Measurements from ENCODE around the gene SEMA3E. TPM values are rescaled to one million over a fixed set of nuclear protein-coding genes. Genes with fewer than 3 reads are reported as not detected.

SEMA3E gene
- polyA plus RNA-seq, 1 experiment: not detected

DNA sequence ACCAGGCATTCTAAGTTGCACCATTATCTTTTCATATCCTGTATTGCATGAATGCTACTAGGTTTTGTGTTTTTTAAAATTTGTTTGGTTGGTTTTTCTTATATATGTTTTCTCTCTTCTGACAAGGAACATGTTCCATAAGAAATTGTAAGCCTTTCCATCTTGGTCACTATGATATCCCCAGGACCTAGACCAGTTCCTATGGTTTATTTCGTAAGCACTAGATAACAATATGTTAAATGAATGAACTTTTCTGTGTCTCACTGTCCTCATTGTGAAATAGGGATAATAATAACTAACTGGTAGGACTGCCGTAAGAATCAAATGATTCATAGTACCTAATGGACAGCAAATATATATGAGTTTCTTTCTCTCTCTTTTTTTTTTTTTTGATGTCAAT lies 146.3 kb downstream of the SEMA3E start:
- Histone ChIP-seq H3K27me3 (ENCODE audit: control insufficient read depth, insufficient read depth, low read length) (no peaks in the 10 kb centered on the region), H3K4me3 (ENCODE audit: low read depth, low read length) (no peak overlapping the region), H3K36me3 (ENCODE audit: control insufficient read depth, insufficient read depth, low read length) (no peaks in the 10 kb centered on the region)
- ChIA-PET CTCF (no interaction called here), POLR2A (no interaction called here)
- no peak for DNase-seq (ENCODE audit: low read depth)
- TF ChIP-seq CTCF (IDR thresholded peaks at IDR 0.05; ENCODE audit: insufficient read depth, low read depth, low read length): no peak

GRCh38 chr7:83494683-83495082 lies 154.3 kb downstream of the SEMA3E start:
- H3K4me3 ChIP-seq (ENCODE audit: low read depth, low read length): no peak overlapping the region
- no peaks in the 10 kb centered on the region for H3K36me3 ChIP-seq (ENCODE audit: control insufficient read depth, insufficient read depth, low read length)
- no peaks in the 10 kb centered on the region for H3K27me3 ChIP-seq (ENCODE audit: control insufficient read depth, insufficient read depth, low read length)
- ChIA-PET POLR2A (no interaction called here), CTCF (no interaction called here)
- no peak for TF ChIP-seq CTCF (IDR thresholded peaks at IDR 0.05; ENCODE audit: insufficient read depth, low read depth, low read length)
- no peak for DNase-seq (ENCODE audit: low read depth)

DNA sequence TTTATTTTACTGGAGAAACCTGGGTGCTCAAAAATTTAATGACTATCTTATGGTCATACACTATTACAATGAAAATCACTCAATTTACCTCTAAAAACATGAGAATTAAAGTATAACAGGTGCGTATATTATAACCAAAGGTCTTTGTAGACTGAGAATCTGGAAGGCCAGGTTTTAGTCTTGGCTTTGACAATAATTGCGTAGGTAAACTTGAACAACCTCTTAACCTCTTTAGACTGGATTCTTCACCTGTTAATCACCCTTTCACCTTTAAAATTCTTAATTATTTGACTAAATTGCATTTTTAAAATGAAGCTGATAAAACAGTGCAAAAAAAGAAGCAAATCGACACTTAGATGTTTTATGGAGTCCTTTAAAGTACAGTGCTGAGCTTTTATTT lies 156.1 kb downstream of the SEMA3E start:
- no peaks in the 10 kb centered on the region for H3K36me3 ChIP-seq (ENCODE audit: control insufficient read depth, insufficient read depth, low read length)
- POLR2A ChIA-PET: no interaction called here
- H3K27me3 ChIP-seq (ENCODE audit: control insufficient read depth, insufficient read depth, low read length): no peaks in the 10 kb centered on the region
- CTCF ChIA-PET: no interaction called here
- no peak overlapping the region for H3K4me3 ChIP-seq (ENCODE audit: low read depth, low read length)
- TF ChIP-seq CTCF (IDR thresholded peaks at IDR 0.05; ENCODE audit: insufficient read depth, low read depth, low read length): no peak
- DNase-seq (ENCODE audit: low read depth): no peak

- no peaks in the 10 kb centered on the region for H3K36me3 ChIP-seq (ENCODE audit: control insufficient read depth, insufficient read depth, low read length)
- no peak for DNase-seq (ENCODE audit: low read depth)
- no peaks in the 10 kb centered on the region for H3K27me3 ChIP-seq (ENCODE audit: control insufficient read depth, insufficient read depth, low read length)
- CTCF ChIA-PET: no interaction called here
- TF ChIP-seq CTCF (IDR thresholded peaks at IDR 0.05; ENCODE audit: insufficient read depth, low read depth, low read length): no peak
- H3K4me3 ChIP-seq (ENCODE audit: low read depth, low read length): no peak overlapping the region
- POLR2A ChIA-PET: no interaction called here
Measured at GRCh38 chr7:83487801-83488200, 161.1 kb downstream of the SEMA3E start.

DNA sequence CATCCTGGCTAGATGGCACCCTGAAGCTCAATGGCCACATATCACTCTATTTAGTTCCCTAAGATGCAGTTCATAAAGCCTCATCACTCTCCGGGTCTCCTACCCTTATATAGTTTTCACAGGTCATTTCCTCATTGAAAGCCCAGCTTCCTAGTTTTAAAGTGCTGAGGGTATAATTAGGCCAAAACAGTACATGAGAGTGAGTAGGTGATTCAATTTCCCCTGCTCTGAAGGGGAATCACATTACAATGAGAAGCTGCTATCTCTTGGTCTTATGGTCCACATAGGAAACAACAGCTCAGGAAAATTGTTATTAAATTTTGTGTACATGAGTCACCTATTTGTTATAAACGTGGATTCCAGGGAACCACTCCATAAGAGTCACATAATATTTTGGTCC lies 162.0 kb downstream of the SEMA3E start:
- Histone ChIP-seq H3K27me3 (ENCODE audit: control insufficient read depth, insufficient read depth, low read length) (no peaks in the 10 kb centered on the region), H3K36me3 (ENCODE audit: control insufficient read depth, insufficient read depth, low read length) (no peaks in the 10 kb centered on the region), H3K4me3 (ENCODE audit: low read depth, low read length) (no peak overlapping the region)
- ChIA-PET CTCF (no interaction called here), POLR2A (no interaction called here)
- DNase-seq (ENCODE audit: low read depth): no peak
- TF ChIP-seq CTCF (IDR thresholded peaks at IDR 0.05; ENCODE audit: insufficient read depth, low read depth, low read length): no peak
